ENCODE results near the gene PHACTR3. TPM values are rescaled to one million over a fixed set of nuclear protein-coding genes. Genes with fewer than 3 reads are reported as not detected.

Gene PHACTR3
- total RNA-seq, 2 donors from 2014 or later = 0.34 TPM; not detected in 1

GRCh38 chr20:59661621-59662020, 57.3 kb downstream of the PHACTR3 start:
- H3K27ac ChIP-seq = no peak overlapping the region

GRCh38 chr20:59662161-59662560, 57.8 kb downstream of the PHACTR3 start:
- Histone ChIP-seq H3K9me3 (no peaks in the 10 kb centered on the region), H3K27ac (no peak overlapping the region), H3K27me3 (replicated peaks; ENCODE audit: insufficient read depth) (peaks cover 7% of the 10 kb centered on the region), H3K4me3 (no peak overlapping the region), H3K4me1 (replicated peaks) (no peaks in the 10 kb centered on the region), H3K36me3 (no peaks in the 10 kb centered on the region)
- WGBS = 68% methylated on average over 5 of the region's 5 CpGs
- DNase-seq (ENCODE audit: low spot score) = no peak
- TF ChIP-seq POLR2A (IDR thresholded peaks at IDR 0.05) (no peak), POLR2AphosphoS5 (IDR thresholded peaks at IDR 0.05) (no peak), CTCF (IDR thresholded peaks at IDR 0.05) (no peak)
- intact Hi-C loops (cut with DNase I) = no loop called here

More at GRCh38 chr20:59661621-59662020, 57.3 kb downstream of the PHACTR3 start:
- no peak for DNase-seq (ENCODE audit: low spot score)
- no peaks in the 10 kb centered on the region for H3K9me3 ChIP-seq
- intact Hi-C loops (cut with DNase I) = no loop called here
- H3K4me1 ChIP-seq (replicated peaks) = no peaks in the 10 kb centered on the region
- H3K36me3 ChIP-seq = no peaks in the 10 kb centered on the region
- 63% methylated on average over 10 of the region's 10 CpGs for WGBS
- TF ChIP-seq POLR2AphosphoS5 (IDR thresholded peaks at IDR 0.05) (no peak), CTCF (IDR thresholded peaks at IDR 0.05) (no peak), POLR2A (IDR thresholded peaks at IDR 0.05) (no peak)
- no peak overlapping the region for H3K4me3 ChIP-seq
- H3K27me3 ChIP-seq (replicated peaks; ENCODE audit: insufficient read depth) = peaks cover 7% of the 10 kb centered on the region

GRCh38 chr20:59662856-59663512, 58.6 kb downstream of the PHACTR3 start:
- peaks cover 7% of the 10 kb centered on the region for H3K27me3 ChIP-seq (replicated peaks; ENCODE audit: insufficient read depth)
- no peak overlapping the region for H3K4me3 ChIP-seq
- no peak for TF ChIP-seq POLR2AphosphoS5 (IDR thresholded peaks at IDR 0.05)
- no peak for TF ChIP-seq CTCF (IDR thresholded peaks at IDR 0.05)
- TF ChIP-seq POLR2A (IDR thresholded peaks at IDR 0.05) = no peak
- DNase-seq (ENCODE audit: low spot score) = no peak
- no peaks in the 10 kb centered on the region for H3K36me3 ChIP-seq
- no peak overlapping the region for H3K27ac ChIP-seq
- H3K9me3 ChIP-seq = no peaks in the 10 kb centered on the region
- 84% methylated on average over 14 of the region's 14 CpGs for WGBS
- H3K4me1 ChIP-seq (replicated peaks) = no peaks in the 10 kb centered on the region
- intact Hi-C loops (cut with DNase I) = no loop called here

- no peak for TF ChIP-seq POLR2AphosphoS5 (IDR thresholded peaks at IDR 0.05)
- TF ChIP-seq CTCF (IDR thresholded peaks at IDR 0.05) = no peak
- TF ChIP-seq POLR2A (IDR thresholded peaks at IDR 0.05) = no peak
- peaks cover 7% of the 10 kb centered on the region for H3K27me3 ChIP-seq (replicated peaks; ENCODE audit: insufficient read depth)
- intact Hi-C loops (cut with DNase I) = no loop called here
- H3K27ac ChIP-seq = no peak overlapping the region
- no peaks in the 10 kb centered on the region for H3K4me1 ChIP-seq (replicated peaks)
- H3K4me3 ChIP-seq = no peak overlapping the region
- H3K36me3 ChIP-seq = no peaks in the 10 kb centered on the region
- 77% methylated on average over 15 of the region's 15 CpGs for WGBS
- no peak for DNase-seq (ENCODE audit: low spot score)
- no peaks in the 10 kb centered on the region for H3K9me3 ChIP-seq
Measured at GRCh38 chr20:59663513-59664060, 59.2 kb downstream of the PHACTR3 start.

GRCh38 chr20:59664421-59664941, 60.1 kb downstream of the PHACTR3 start:
- Histone ChIP-seq H3K4me1 (replicated peaks) (no peaks in the 10 kb centered on the region), H3K27me3 (replicated peaks; ENCODE audit: insufficient read depth) (peaks cover 7% of the 10 kb centered on the region), H3K27ac (no peak overlapping the region), H3K9me3 (no peaks in the 10 kb centered on the region), H3K36me3 (no peaks in the 10 kb centered on the region), H3K4me3 (no peak overlapping the region)
- no peak for TF ChIP-seq CTCF (IDR thresholded peaks at IDR 0.05)
- no peak for TF ChIP-seq POLR2AphosphoS5 (IDR thresholded peaks at IDR 0.05)
- no peak for TF ChIP-seq POLR2A (IDR thresholded peaks at IDR 0.05)
- intact Hi-C loops (cut with DNase I) = no loop called here
- 72% methylated on average over 11 of the region's 11 CpGs for WGBS
- DNase-seq (ENCODE audit: low spot score) = no peak

All from prostate gland (tissue), 2 donors.